GM19043 (cell line): ENCODE measurements around the gene NUDT4.
A peak's percentile ranks its signal among the peaks of the same experiment; 100 is the strongest.
"Not testable (repeated sequence)": the region's sequence is repeated elsewhere in the genome, so short reads cannot be mapped to it uniquely, and the experiment has no call there.

ENCODE experiments used
- ATAC-seq: cut with Tn5 transposase; IDR thresholded peaks from one replicate; pipeline ENCODE4 v1.9.1; 2021; ENCODE audit warnings: low read depth; ENCODE audit not compliant: unreplicated experiment

Gene NUDT4

DNA sequence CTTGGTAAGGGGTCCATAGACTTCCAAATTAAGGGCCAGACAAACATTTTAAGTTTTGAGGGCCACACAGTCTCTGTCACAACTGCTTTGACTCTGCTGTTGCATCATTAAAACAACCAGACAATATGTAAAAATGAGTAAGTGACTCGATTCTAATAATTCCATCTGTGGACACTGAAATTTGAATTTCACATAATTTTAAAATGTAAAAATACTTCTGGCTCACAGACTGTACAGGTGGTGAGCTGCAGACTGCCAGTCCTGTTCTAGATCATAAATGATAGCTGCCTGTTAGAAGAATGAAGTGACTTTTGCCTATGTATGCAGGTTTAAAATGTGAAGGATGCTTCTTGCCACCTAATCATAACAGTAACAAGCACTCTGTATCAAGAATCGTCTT, 15.7 kb downstream of the NUDT4 start:
- no peak for ATAC-seq

DNA sequence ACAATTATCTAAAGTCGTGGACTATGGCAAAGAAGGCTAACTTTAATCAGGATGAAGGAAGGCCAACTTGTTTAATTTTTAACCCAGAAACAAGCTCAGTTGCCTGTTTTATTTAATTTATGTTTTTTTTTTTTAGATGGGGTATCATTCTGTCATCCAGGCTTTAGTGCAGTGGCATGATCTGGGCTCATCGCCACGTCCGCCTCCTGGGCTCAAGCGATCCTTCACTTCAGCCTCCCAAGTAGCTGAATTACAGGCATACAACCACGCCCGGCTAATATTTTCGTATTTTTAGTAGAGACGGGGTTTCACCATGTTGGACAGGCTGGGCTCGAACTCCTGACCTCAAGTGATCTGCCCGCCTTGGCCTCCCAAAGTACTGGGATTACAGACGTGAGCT, 19.7 kb downstream of the NUDT4 start:
- ATAC-seq = no peak

- ATAC-seq = peak; percentile 81
These were observed 21.6 kb downstream of the NUDT4 start for GRCh38 chr12:93399183-93399863.

- no peak for ATAC-seq
These were observed 24.9 kb downstream of the NUDT4 start for GRCh38 chr12:93402333-93403311.

GRCh38 chr12:93403988-93404803, 26.5 kb downstream of the NUDT4 start:
- no peak for ATAC-seq

DNA sequence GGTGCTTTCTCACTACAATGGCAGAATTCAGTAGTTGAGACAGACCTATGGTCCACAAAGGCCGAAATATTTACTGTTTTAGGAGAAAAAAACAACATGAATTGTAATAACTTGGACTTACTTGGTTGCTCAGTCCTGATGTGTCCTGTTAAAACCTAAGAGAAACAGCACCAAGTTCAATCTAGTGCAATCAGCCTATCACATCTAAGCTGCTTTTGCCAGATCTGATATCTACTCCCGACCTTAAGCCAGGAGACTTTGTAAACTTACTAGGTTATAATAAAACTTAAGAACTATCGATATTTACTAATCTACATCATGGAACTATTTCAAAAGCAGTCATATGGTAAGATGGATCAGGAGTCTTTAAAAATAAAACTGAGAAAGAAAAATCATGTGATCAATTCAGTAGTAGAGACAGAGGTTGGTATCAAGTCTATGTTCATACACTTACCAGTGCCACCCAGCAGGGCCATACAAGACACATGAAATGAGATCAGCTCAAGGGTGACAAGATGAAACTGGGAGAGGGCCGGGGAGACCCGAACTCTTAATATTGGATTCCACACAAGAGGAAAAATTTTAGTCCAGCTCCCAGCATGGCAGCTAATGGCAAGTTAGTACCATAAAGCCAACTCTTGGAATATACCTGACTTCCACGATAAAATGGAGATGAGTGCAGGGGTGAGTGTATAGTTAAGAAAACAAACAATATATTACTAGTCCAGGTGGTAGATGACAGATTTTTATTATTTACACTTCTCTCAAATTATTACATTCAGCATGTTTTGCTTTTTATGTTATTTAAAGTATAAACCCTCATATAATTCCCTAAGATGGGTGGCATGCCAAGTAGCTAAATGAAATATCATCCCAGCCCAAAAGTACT, 27.5 kb downstream of the NUDT4 start:
- ATAC-seq = no peak

DNA sequence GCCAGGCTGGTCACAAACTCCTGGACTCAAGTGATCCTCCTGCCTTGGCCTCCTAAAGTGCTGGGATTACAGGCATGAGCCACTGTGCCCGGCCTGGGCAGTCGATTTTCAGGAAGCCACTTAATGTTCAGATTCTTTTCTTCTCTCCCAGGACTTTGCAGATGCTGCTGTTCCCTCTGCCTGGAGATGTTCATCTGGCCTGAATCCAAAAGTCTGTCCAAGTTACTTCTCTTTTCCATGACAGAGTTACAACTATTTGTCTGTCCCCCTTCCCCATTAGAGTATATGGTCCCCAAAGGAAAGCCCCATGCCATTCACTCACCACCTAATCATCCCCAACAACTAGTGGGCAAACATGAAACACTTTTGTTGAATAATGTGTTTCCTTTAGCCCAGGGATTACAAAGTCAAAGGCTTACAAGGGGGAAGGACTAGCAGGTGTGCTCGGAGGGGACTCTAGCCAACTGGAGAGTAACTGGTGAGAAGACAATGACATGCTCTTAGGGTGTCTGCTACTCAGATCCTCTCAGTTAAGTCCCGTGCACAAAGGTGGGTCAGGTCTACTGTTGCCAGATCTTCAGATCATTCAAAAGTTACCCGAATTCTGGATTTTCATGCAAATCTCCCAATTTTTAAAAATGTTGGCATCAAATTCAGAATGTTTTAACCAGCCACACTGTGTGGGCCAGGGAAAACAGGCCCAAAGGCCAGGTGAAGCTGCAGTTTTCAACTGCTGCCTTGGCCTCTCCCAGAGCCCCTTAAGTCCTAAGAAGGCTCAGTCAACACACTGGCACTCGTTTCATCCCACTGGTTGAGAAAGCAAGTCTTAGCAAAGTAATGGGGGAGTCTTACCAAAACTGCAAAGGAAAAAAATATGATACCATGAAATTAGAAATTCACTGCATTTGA, 29.6 kb downstream of the NUDT4 start:
- ATAC-seq = no peak

GRCh38 chr12:93407963-93408283, 30.2 kb downstream of the NUDT4 start:
- ATAC-seq = no peak

DNA sequence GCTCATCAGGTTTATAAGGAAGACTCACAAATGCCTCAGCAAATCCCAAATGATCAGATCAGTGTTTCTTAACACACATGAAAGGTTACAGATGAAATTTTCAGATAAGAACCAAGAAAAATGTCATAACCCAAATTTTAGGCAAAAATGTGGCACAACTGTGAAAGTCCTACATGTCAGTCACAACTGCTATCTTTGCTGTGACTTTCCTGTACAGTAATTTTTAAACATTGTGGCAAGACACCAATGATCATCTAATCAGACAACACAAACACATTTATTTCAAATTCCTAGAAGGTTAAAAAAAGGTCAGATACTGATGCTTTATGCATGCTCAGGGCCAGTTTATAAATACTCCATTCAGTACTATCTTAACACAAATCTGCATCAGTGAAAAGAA, 31.1 kb downstream of the NUDT4 start:
- no peak for ATAC-seq

GRCh38 chr12:93409343-93410187, 31.8 kb downstream of the NUDT4 start:
- ATAC-seq = not testable (repeated sequence)

DNA sequence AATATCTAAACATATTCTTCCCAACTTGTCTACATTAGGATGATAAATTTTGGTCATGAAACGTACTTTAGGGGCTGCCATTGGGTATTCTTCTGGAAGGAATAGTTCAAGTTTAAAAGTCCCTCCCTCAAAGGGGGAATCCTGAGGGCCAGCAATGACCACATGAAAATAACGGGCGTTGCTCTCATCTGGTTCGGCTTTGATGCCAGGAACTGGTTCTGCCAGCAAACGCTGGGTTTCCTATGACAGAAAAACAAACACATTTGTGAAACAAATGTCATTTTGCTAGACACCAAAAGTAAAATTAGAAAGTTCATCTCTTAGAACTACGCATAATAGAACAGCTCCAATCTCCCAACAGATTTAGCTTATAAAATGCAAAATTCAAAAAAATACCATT, 33.3 kb downstream of the NUDT4 start:
- ATAC-seq = not testable (repeated sequence)

DNA sequence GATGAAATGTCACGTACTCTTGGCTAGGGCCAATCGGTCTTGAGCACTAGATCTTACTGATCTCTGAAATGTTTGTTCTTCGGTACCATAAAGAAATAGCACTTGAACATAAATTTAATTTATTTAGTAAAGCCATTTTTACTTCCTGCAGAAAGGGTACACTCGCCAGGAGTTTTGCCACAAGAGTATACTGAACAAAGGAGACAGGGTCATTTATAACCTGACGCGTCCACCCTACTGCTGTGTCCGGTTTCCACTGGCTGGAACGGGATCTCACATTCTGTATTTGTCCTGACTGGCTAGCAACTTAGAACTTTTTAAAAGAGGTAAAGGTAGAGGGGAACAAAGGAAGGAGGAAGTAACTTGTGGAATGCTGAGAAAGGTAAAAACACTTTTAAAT, 34.7 kb downstream of the NUDT4 start:
- not testable (repeated sequence) for ATAC-seq

DNA sequence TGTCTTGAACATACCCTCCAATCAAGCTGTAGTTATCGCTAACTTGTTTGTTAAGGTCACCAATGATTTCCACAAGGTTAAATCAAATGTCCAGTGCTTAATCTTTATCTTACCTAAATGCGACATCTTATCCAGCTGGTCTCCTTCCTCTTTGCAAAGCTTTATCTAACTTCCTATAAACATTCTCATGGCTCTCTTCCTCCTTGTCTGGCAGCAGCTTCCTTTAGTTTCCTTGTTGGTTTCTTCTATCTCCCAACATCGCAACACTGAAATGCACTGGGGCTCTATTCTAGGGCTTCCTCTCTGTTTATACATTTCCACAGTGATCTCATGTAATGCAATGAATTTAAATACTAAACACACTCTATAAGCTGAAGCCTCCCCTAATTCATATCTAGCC, 35.3 kb downstream of the NUDT4 start:
- no peak for ATAC-seq

DNA sequence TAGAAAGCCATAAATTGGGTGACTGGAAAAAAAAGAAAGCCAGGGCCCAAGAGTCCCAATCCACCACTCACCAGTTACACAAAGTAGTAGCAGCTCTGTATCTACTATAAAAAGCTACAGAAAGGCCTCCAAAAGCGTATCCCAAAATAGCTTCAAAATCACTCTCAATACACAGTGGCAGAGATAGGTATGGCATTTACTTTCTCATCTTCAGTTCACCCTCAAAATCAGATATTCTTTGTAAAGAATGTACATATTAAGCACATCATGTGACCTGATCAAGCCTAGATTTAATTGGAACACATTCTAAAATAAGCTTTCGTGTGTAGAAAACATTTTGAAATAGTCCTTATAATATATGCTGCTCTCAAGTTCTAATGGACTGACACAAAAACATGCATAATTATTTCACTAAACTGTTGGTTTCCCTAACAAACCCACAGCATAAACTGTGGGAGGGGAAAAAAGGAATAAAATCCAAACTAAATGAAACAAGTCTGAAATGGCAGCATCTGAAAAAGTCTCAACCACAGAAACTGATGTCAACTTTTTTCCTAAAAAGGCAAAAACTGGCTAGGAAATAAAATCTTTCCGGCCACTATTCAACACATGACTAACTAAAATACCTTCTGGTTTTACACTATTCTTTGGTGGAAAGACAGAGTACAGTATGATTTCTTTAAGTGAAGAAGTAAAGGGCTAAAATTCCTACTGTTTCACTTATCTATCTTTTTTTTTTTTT, 38.2 kb downstream of the NUDT4 start:
- ATAC-seq = no peak

DNA sequence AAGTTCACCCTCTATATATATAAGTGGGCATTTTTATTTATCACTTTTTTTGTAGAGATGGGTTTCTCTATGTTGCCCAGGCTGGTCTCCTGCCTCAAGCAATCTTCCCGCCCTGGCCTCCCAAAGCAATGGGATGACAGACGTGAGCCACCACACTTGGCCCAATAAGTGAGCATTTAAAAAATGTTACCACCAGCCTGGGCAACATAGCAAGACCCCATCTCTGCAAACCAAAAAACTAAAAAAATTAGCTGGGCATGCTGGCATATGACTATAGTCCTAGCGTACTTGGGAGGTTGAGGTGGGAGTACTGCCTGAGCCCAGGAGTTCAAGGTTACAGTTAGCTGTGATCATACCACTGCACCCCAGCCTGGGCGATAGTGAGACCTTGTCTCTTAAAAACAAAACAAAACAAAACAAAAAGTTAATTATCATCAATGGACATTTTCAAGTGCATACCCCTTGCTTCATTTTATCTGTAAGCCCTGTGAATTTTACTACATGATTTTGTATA, 40.3 kb downstream of the NUDT4 start:
- no peak for ATAC-seq

DNA sequence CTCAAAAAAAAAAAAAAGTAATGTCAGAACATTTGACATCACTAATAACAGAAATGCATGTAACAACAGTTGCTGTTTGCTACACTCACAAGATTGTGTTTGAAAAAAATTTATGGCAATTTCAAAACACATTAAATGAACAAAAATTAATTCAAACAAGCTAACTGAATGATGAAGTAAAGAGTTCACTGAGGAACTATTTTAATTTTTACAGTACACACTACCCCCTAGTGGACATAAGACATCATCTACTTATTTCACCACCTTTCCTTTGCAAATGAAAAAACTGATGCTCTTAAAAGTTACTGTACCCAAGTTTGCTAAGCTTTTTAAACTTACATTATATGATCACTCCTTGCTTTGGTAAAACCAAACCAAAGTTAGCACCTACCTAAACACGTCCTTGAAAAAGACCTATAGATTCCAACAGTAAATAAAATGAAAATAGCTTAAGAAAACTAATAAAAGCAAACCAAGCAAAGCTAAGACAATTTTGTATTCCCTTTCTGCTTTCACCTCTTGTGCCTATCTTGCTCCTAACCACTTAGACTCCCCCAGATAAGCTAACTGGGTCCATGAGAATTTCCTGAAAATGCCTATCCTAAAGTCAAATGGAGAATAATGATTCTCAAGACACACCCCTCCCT, 41.8 kb downstream of the NUDT4 start:
- ATAC-seq = no peak

GRCh38 chr12:93422050-93422449, 44.3 kb downstream of the NUDT4 start:
- no peak for ATAC-seq
